Mucosa of descending colon (tissue), 3 donors: ENCODE data around the gene SND1. TPM values are rescaled to one million over a fixed set of nuclear protein-coding genes. Genes with fewer than 3 reads are reported as not detected.

Experiments
- ATAC-seq: fragments of 200-7000 bp; cut with Tn5 transposase; one replicate; pipeline ENCODE4 v1.9.1; 2020; ENCODE audit warnings: mild to moderate bottlenecking, moderate library complexity
- DNase-seq, 3 donors: peaks; one replicate each; pipeline ENCODE4 v3.0.0-alpha.2; 2020
- H3K36me3 ChIP-seq: fragments of 200-600 bp; one replicate; pipeline ENCODE4 v1.8.0; 2021; ENCODE audit warnings: low read depth, mild to moderate bottlenecking
- H3K4me1 ChIP-seq: fragments of 200-600 bp; one replicate; pipeline ENCODE4 v1.8.0; 2021; ENCODE audit warnings: low read depth, mild to moderate bottlenecking
- H3K4me3 ChIP-seq: fragments of 200-600 bp; one replicate; pipeline ENCODE4 v1.8.0; 2021; ENCODE audit warnings: mild to moderate bottlenecking
- H3K9me3 ChIP-seq: fragments of 200-600 bp; one replicate; pipeline ENCODE4 v1.8.0; 2021; ENCODE audit warnings: mild to moderate bottlenecking
- intact Hi-C, 2 donors: fragments of 100-400 bp; cut with DNase I in 1 of 2; cut with micrococcal nuclease in 1 of 2; formaldehyde crosslinking; loops; one replicate each; pipeline versions ENCODE4 v1.11.0 to v1.11.1; 2022; cut with DNase I, micrococcal nuclease
- total RNA-seq, 3 donors: library from RNA; stranded (reverse); fragmentation: NEBNext Ultra II Directional in 2 of 3; extraction: Animal tissue kit (Norgen Biotek cat#: 25700) in 2 of 3; gene quantifications; one replicate each; pipeline versions ENCODE4 v1.2.1 to v1.2.4, GENCODE V29; 2021 to 2023
- TF ChIP-seq, protein P1 (sequence below): fragments of 200-600 bp; IDR thresholded peaks from one replicate; pipeline ENCODE4 v1.8.0; 2022; ENCODE audit warnings: antibody characterized with exemption, mild to moderate bottlenecking
- donor health status: DM: no; HTN: no; CAD: no; lungs with moderate emphysema.
- donor health status: DM: no; HTN: no; CAD: no.
- donor health status: DM: no; HTN: yes; CAD: no.

Gene SND1
- total RNA-seq, 3 donors from 2014 or later = 99.0 to 131 (median 106) TPM

DNA sequence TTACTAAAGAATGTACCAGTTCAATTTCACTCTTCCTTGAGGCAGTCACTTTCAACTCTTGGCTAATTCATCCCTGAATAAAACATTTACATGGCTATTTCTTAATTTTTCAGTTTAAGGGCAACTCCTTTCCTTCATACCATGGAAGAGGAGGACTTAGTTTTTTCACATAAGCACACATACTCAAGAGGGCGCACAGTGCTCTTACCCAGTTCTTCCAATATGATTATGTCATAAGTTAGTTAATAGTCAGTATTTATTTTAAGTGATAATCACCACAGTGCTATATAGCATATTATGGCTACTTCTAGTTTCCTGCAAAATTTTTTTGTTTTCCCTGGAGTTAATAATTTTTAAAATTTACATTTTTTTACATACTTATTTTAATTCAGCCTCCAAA, 58.6 kb downstream of the SND1 start:
- Histone ChIP-seq H3K9me3 (peaks cover 6% of the 10 kb centered on the region), H3K36me3 (no peaks in the 10 kb centered on the region), H3K4me1 (no peaks in the 10 kb centered on the region), H3K4me3 (no peak overlapping the region)
- intact Hi-C loops = no loop called here
- no peak for DNase-seq
- no peak for ATAC-seq
- TF ChIP-seq, protein P1, sequence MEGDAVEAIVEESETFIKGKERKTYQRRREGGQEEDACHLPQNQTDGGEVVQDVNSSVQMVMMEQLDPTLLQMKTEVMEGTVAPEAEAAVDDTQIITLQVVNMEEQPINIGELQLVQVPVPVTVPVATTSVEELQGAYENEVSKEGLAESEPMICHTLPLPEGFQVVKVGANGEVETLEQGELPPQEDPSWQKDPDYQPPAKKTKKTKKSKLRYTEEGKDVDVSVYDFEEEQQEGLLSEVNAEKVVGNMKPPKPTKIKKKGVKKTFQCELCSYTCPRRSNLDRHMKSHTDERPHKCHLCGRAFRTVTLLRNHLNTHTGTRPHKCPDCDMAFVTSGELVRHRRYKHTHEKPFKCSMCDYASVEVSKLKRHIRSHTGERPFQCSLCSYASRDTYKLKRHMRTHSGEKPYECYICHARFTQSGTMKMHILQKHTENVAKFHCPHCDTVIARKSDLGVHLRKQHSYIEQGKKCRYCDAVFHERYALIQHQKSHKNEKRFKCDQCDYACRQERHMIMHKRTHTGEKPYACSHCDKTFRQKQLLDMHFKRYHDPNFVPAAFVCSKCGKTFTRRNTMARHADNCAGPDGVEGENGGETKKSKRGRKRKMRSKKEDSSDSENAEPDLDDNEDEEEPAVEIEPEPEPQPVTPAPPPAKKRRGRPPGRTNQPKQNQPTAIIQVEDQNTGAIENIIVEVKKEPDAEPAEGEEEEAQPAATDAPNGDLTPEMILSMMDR = no peak

DNA sequence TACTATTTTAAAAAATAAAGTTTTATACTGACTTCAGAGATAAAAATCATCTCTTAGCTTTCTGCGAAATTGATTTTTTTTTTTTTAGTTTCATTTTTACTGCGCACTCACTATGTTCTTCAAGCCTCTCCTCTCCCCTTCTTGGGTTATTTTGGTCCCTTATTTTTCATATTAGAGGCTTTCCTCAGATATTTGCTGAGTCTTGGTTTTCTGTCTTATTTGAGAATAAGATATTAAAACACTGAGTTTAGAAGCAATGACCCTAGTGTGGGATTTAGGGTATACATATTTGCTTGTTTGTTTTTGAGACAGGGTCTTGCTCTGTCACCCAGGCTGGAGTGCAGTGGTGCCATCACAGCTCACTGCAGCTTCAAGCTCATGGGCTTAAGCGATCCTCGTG, 59.9 kb downstream of the SND1 start:
- Histone ChIP-seq H3K4me3 (no peak overlapping the region), H3K36me3 (no peaks in the 10 kb centered on the region), H3K9me3 (peaks cover 6% of the 10 kb centered on the region), H3K4me1 (no peaks in the 10 kb centered on the region)
- DNase-seq = no peak
- TF ChIP-seq, protein P1 = no peak
- ATAC-seq = no peak
- intact Hi-C loops = no loop called here

DNA sequence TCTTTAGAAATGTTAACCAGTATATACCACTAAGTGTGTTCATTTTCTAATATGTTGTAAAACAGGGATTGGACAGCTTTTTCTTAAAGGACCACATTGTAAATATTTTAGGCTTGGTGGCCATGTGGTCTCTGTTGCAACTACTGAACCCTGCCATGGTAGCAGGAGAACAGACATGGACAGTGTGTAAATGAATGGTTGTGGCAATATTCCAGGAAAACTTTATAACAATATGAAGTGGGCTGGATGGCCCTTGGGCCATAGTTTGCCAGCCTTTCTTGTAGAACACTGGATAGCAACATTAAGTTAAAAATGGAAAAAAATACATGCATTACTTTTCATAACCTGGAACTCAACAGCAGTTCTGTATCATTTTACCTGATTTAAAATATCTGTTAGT, 61.0 kb downstream of the SND1 start:
- peaks cover 6% of the 10 kb centered on the region for H3K9me3 ChIP-seq
- intact Hi-C loops = no loop called here
- no peak for ATAC-seq
- no peak for DNase-seq
- no peaks in the 10 kb centered on the region for H3K36me3 ChIP-seq
- TF ChIP-seq, protein P1 = no peak
- H3K4me3 ChIP-seq = no peak overlapping the region
- no peaks in the 10 kb centered on the region for H3K4me1 ChIP-seq

DNA sequence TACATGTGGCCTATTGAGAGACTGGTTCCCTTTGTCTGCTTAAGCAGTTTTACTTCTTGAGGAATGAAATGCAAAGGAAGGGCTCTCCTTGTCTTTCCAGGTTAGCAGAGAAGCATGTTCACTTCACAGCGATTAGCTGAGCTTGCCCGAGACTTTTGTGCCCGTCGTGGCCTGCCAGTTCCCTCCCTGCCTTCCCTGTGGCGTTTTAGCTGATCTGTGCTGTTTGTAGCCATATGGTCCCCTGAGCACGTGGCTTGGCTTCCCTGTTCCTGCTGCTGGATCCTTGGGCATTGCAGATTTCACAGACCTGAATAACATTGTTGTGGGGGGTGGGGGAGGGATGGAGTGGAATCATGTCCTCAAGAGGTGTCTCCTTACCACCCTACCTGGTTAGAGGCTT, 61.8 kb downstream of the SND1 start:
- H3K4me1 ChIP-seq = no peaks in the 10 kb centered on the region
- no peak overlapping the region for H3K4me3 ChIP-seq
- TF ChIP-seq, protein P1 = no peak
- no peaks in the 10 kb centered on the region for H3K36me3 ChIP-seq
- ATAC-seq = no peak
- H3K9me3 ChIP-seq = peaks cover 6% of the 10 kb centered on the region
- intact Hi-C loops = no loop called here
- no peak for DNase-seq

DNA sequence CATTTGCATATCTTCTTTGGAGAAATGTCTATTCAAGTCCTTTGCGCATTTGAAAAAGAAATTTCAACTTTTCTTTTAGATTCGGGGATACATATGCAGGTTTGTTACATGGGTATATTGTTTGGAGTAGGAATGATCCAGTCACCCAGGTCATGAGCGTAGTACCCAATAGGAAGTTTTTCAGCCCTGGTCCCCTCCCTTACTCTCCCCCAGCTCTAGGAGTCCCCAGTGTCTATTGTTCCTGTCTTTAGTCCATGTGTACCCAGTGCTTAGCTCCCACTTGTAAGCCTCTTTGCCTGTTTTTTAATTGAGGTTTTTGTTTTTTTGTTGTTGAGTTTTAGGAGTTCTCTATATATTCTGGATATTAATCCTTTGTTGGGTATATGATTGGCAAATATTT, 63.3 kb downstream of the SND1 start:
- no peak for DNase-seq
- intact Hi-C loops = no loop called here
- TF ChIP-seq, protein P1 = no peak

DNA sequence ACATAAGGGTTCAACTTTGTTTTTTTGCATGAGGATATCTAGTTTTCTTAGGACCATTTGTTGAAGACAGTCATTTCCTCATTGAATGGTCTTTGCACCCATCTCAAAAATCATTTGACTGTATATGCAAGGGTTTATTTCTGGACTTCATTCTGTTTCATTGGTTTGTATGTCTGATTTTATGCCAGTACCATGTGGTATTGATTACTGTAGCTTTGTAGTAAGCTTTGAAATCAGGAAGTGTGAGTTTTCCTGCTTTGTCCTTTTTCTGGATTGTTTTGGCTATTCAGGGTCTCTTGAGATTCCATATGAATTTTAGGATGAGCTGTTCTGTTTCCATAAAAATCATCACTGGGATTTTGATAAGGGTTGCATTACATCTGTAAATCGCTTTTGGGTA, 63.9 kb downstream of the SND1 start:
- DNase-seq = no peak
- Histone ChIP-seq H3K9me3 (peaks cover 5% of the 10 kb centered on the region), H3K36me3 (no peaks in the 10 kb centered on the region), H3K4me3 (no peak overlapping the region), H3K4me1 (no peaks in the 10 kb centered on the region)
- TF ChIP-seq, protein P1 = no peak
- no peak for ATAC-seq
- intact Hi-C loops = no loop called here

More for the DNA sequence above, 63.3 kb downstream of the SND1 start:
- Histone ChIP-seq H3K36me3 (no peaks in the 10 kb centered on the region), H3K9me3 (peaks cover 6% of the 10 kb centered on the region), H3K4me3 (no peak overlapping the region), H3K4me1 (no peaks in the 10 kb centered on the region)
- ATAC-seq = no peak
